OCI-LY1 (cell line): Measurements from ENCODE around the gene AFAP1L1.

Experiments
- H2AFZ ChIP-seq: fragments of 200-600 bp; sonication (generic), shearing (Covaris generic); 2 replicates; pipeline ENCODE4 v1.6.0; 2014; ENCODE audit warnings: antibody characterized with exemption, mild to moderate bottlenecking, low read length
- H3F3A ChIP-seq: fragments of 200-600 bp; sonication (generic), shearing (Covaris generic); 2 replicates; pipeline ENCODE4 v1.6.0; 2014; ENCODE audit warnings: mild to moderate bottlenecking, antibody characterized with exemption, low read length, moderate library complexity; ENCODE audit not compliant: insufficient read depth
- H3K27ac ChIP-seq: fragments of 200-600 bp; sonication (generic); 2 replicates; pipeline ENCODE4 v1.5.1; 2014; ENCODE audit warnings: low read length, mixed run types, mild to moderate bottlenecking, low read depth; ENCODE audit not compliant: poor library complexity, severe bottlenecking
- H3K27me3 ChIP-seq: fragments of 200-600 bp; sonication (generic); 2 replicates; pipeline ENCODE4 v1.6.0; 2014; ENCODE audit warnings: antibody characterized with exemption, mild to moderate bottlenecking, low read length, moderate library complexity; ENCODE audit not compliant: insufficient read depth
- H3K36me3 ChIP-seq: fragments of 200-600 bp; sonication (generic); 2 replicates; pipeline ENCODE4 v1.6.1; 2014; ENCODE audit warnings: mild to moderate bottlenecking, antibody characterized with exemption, low read length, moderate library complexity, mixed read lengths; ENCODE audit not compliant: insufficient read depth
- H3K4me1 ChIP-seq: fragments of 200-600 bp; sonication (generic); 2 replicates; pipeline ENCODE4 v1.5.1; 2014; ENCODE audit warnings: mild to moderate bottlenecking, low read length, moderate library complexity; ENCODE audit not compliant: insufficient read depth, severe bottlenecking
- H3K4me2 ChIP-seq: fragments of 200-600 bp; sonication (generic), shearing (Covaris generic); 2 replicates; pipeline ENCODE4 v1.6.1; 2014; ENCODE audit warnings: low read length
- H3K4me3 ChIP-seq: fragments of 200-600 bp; sonication (generic); 2 replicates; pipeline ENCODE4 v1.5.1; 2014; ENCODE audit warnings: low read length, low read depth, mild to moderate bottlenecking, mixed read lengths; ENCODE audit not compliant: poor library complexity, severe bottlenecking
- H3K79me2 ChIP-seq: fragments of 200-600 bp; shearing (Covaris generic); 2 replicates; pipeline ENCODE4 v1.6.1; 2016; ENCODE audit warnings: mixed run types, low read length, mixed read lengths; ENCODE audit not compliant: insufficient read depth
- H3K9ac ChIP-seq: fragments of 200-600 bp; sonication (generic), shearing (Covaris generic); 2 replicates; pipeline ENCODE4 v1.6.1; 2014; ENCODE audit warnings: mild to moderate bottlenecking, low read length, mixed read lengths
- H3K9me2 ChIP-seq: fragments of 200-600 bp; sonication (generic), shearing (Covaris generic); 2 replicates; pipeline ENCODE4 v1.6.1; 2014; ENCODE audit warnings: low read depth, mild to moderate bottlenecking, low read length, mixed read lengths
- H3K9me3 ChIP-seq: fragments of 200-600 bp; shearing (Covaris generic); 2 replicates; pipeline ENCODE4 v1.6.1; 2014; ENCODE audit warnings: low read length, mixed read lengths
- H4K20me1 ChIP-seq: fragments of 200-600 bp; sonication (generic), shearing (Covaris generic); 2 replicates; pipeline ENCODE4 v1.6.0; 2016; ENCODE audit warnings: mild to moderate bottlenecking, low read length; ENCODE audit not compliant: insufficient read depth
- CTCF ChIP-seq: fragments of 200-600 bp; sonication (generic), shearing (Covaris generic); IDR thresholded peaks from 2 replicates; pipeline ENCODE4 v1.5.1; 2017; ENCODE audit warnings: mild to moderate bottlenecking, antibody characterized with exemption, low read length, moderate library complexity, mixed read lengths
- EZH2 ChIP-seq: fragments of 200-600 bp; sonication (generic), shearing (Covaris generic); IDR thresholded peaks from 2 replicates; pipeline ENCODE4 v1.8.0; 2017; ENCODE audit warnings: borderline replicate concordance, mixed run types, mild to moderate bottlenecking, antibody characterized with exemption, low read length, moderate library complexity, mixed read lengths

The AFAP1L1 gene

GRCh38 chr5:149256451-149256850 is 15.2 kb upstream of the AFAP1L1 start:
- H3K4me2 ChIP-seq: no peak overlapping the region
- H2AFZ ChIP-seq: no peak overlapping the region
- H3K9me3 ChIP-seq: no peaks in the 10 kb centered on the region
- no peaks in the 10 kb centered on the region for H4K20me1 ChIP-seq
- H3F3A ChIP-seq: no peaks in the 10 kb centered on the region
- H3K9me2 ChIP-seq: no peaks in the 10 kb centered on the region
- TF ChIP-seq CTCF (no peak), EZH2 (no peak)
- H3K9ac ChIP-seq: no peak overlapping the region
- no peaks in the 10 kb centered on the region for H3K4me1 ChIP-seq
- no peaks in the 10 kb centered on the region for H3K27me3 ChIP-seq
- no peaks in the 10 kb centered on the region for H3K36me3 ChIP-seq
- no peaks in the 10 kb centered on the region for H3K79me2 ChIP-seq
- H3K4me3 ChIP-seq: no peak overlapping the region
- no peak overlapping the region for H3K27ac ChIP-seq

GRCh38 chr5:149257131-149257530 is 14.5 kb upstream of the AFAP1L1 start:
- TF ChIP-seq CTCF (no peak), EZH2 (no peak)
- H3K27ac ChIP-seq: no peak overlapping the region
- no peak overlapping the region for H3K4me2 ChIP-seq
- H3K9me2 ChIP-seq: no peaks in the 10 kb centered on the region
- no peaks in the 10 kb centered on the region for H3F3A ChIP-seq
- H3K9me3 ChIP-seq: no peaks in the 10 kb centered on the region
- no peaks in the 10 kb centered on the region for H3K79me2 ChIP-seq
- no peaks in the 10 kb centered on the region for H3K36me3 ChIP-seq
- H3K4me3 ChIP-seq: no peak overlapping the region
- no peak overlapping the region for H2AFZ ChIP-seq
- no peak overlapping the region for H3K9ac ChIP-seq
- no peaks in the 10 kb centered on the region for H4K20me1 ChIP-seq
- no peaks in the 10 kb centered on the region for H3K4me1 ChIP-seq
- H3K27me3 ChIP-seq: no peaks in the 10 kb centered on the region

- Histone ChIP-seq H3K79me2 (no peaks in the 10 kb centered on the region), H3K4me2 (no peak overlapping the region), H3K4me1 (no peaks in the 10 kb centered on the region), H3K4me3 (no peak overlapping the region), H2AFZ (no peak overlapping the region), H3K27me3 (no peaks in the 10 kb centered on the region), H3K9ac (no peak overlapping the region), H4K20me1 (no peaks in the 10 kb centered on the region), H3K36me3 (no peaks in the 10 kb centered on the region), H3K9me2 (no peaks in the 10 kb centered on the region), H3K9me3 (no peaks in the 10 kb centered on the region), H3F3A (no peaks in the 10 kb centered on the region), H3K27ac (no peak overlapping the region)
- TF ChIP-seq EZH2 (no peak), CTCF (no peak)
Measured at GRCh38 chr5:149257889-149258705, 13.6 kb upstream of the AFAP1L1 start.
